Brain microvascular endothelial cell (primary cell): ENCODE data around the gene PDLIM7.

Source experiments
- DNase-seq: peaks from one replicate; pipeline ENCODE4 v3.0.0-alpha.2; 2020
- H3K27ac ChIP-seq: fragments of 250-450 bp; sonication (Bioruptor Pico); 2 replicates; pipeline ENCODE4 v1.5.1; 2020; ENCODE audit warnings: mild to moderate bottlenecking, moderate library complexity
- H3K27me3 ChIP-seq: fragments of 250-450 bp; sonication (Bioruptor Pico); replicated peaks from 2 replicates; pipeline ENCODE4 v1.5.1; 2020; ENCODE audit warnings: mild to moderate bottlenecking
- H3K36me3 ChIP-seq: fragments of 250-450 bp; sonication (Bioruptor Pico); replicated peaks from 2 replicates; pipeline ENCODE4 v1.5.1; 2020; ENCODE audit warnings: mild to moderate bottlenecking
- H3K4me3 ChIP-seq: 2 replicates; pipeline ENCODE4 v1.5.1; 2011; ENCODE audit warnings: low read depth, mild to moderate bottlenecking, control low read depth, low read length, moderate library complexity
- in situ Hi-C: cut with HindIII; loops from 2 replicates; pipeline ENCODE4 v1.10.0; 2017; ENCODE audit warnings: low sequenced_read_pairs, low pct_ligation_motif_present
- TF ChIP-seq, protein P1 (sequence below): IDR thresholded peaks from 2 replicates; pipeline ENCODE4 v1.5.1; 2011; ENCODE audit warnings: low read depth, mild to moderate bottlenecking, moderate library complexity, low read length, control low read depth, inconsistent platforms; ENCODE audit errors: missing control alignments

PDLIM7 gene

GRCh38 chr5:177514541-177514940 lies 17.1 kb upstream of the PDLIM7 start:
- TF ChIP-seq, protein P1, sequence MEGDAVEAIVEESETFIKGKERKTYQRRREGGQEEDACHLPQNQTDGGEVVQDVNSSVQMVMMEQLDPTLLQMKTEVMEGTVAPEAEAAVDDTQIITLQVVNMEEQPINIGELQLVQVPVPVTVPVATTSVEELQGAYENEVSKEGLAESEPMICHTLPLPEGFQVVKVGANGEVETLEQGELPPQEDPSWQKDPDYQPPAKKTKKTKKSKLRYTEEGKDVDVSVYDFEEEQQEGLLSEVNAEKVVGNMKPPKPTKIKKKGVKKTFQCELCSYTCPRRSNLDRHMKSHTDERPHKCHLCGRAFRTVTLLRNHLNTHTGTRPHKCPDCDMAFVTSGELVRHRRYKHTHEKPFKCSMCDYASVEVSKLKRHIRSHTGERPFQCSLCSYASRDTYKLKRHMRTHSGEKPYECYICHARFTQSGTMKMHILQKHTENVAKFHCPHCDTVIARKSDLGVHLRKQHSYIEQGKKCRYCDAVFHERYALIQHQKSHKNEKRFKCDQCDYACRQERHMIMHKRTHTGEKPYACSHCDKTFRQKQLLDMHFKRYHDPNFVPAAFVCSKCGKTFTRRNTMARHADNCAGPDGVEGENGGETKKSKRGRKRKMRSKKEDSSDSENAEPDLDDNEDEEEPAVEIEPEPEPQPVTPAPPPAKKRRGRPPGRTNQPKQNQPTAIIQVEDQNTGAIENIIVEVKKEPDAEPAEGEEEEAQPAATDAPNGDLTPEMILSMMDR = no peak
- DNase-seq = no peak
- no peak overlapping the region for H3K27ac ChIP-seq
- H3K4me3 ChIP-seq = no peak overlapping the region
- H3K36me3 ChIP-seq = peaks cover 59% of the 10 kb centered on the region
- H3K27me3 ChIP-seq = no peaks in the 10 kb centered on the region
- in situ Hi-C loops = no loop called here

GRCh38 chr5:177513500-177513899 lies 16.1 kb upstream of the PDLIM7 start:
- Histone ChIP-seq H3K27ac (no peak overlapping the region), H3K4me3 (no peak overlapping the region), H3K27me3 (no peaks in the 10 kb centered on the region), H3K36me3 (peaks cover 55% of the 10 kb centered on the region)
- no peak for DNase-seq
- in situ Hi-C loops = no loop called here
- TF ChIP-seq, protein P1 = no peak

DNA sequence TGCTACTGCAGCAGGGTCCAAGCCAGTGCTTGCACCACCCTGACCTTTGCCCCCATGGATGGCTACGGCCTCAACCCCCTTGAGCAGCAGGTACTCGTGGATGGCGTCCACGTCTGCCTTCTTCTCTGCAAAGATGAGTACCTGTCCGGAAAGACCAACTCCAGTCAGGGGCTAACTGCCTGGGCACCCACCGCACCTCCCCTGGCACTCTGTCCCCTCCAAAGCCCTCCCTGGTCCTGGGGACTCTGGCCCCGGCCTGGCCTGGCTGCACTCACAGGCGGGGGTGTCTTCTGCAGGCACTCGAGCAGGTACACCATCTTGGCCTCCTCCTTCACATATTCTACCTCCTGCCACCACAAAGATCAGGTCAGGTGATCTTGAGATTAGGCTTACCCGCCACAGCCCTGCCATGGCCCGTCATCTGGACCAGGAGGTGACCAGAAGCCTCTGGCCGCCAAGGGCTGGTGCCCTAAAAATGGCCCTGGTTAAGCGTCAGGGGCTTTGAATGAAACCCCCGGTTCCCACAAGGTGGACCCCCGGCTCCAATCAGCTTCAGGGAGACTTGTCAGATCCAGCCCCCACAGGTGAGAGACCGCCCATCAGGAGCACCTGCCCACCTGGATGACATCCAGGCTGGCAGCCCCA lies 15.5 kb upstream of the PDLIM7 start:
- Histone ChIP-seq H3K4me3 (no peak overlapping the region), H3K27me3 (no peaks in the 10 kb centered on the region), H3K36me3 (peaks cover 55% of the 10 kb centered on the region), H3K27ac (no peak overlapping the region)
- no peak for DNase-seq
- in situ Hi-C loops = no loop called here
- TF ChIP-seq, protein P1 = no peak

DNA sequence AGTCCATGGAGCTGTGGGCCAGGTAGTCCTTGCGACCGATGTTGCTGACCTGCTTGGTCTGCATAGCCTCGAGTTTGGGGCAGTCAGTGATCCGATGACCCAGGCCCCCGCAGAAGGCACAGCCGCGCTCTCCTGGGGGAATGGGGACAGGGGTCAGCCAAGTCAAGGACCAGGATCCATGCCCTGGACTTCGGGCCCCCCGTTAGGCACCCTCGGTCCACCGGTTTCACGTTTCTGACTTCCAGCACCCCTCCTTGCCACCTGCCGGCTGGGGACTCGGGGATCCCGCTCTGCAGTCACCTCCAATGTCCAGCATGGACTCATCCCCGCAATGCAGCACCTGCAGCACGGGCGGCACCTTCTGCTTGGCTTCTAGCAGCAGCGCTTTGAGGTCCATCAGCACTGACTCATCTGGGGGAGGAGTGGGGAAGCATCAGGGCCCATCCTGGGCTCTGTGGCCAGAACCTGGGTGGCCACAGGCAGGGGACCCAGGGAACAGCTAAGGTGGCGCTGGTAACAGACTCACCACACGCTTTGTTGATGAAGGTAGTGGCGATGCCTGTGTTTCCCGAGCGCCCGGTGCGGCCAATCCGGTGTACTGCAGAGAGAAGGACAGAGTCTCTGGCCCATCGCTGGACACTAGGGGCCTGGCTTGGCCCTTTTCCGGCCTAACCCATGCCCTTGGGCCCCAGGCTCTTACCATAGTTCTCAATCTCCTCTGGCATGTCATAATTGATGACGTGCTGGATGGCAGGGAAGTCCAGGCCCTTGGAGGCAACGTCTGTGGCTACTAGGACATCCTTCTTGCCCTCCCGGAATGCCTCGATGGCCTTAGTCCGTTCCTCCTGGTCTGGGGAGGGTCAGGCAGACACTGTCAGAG lies 14.6 kb upstream of the PDLIM7 start:
- peaks cover 55% of the 10 kb centered on the region for H3K36me3 ChIP-seq
- H3K27ac ChIP-seq = no peak overlapping the region
- in situ Hi-C loops = no loop called here
- DNase-seq = no peak
- TF ChIP-seq, protein P1 = no peak
- H3K27me3 ChIP-seq = no peaks in the 10 kb centered on the region
- no peak overlapping the region for H3K4me3 ChIP-seq

DNA sequence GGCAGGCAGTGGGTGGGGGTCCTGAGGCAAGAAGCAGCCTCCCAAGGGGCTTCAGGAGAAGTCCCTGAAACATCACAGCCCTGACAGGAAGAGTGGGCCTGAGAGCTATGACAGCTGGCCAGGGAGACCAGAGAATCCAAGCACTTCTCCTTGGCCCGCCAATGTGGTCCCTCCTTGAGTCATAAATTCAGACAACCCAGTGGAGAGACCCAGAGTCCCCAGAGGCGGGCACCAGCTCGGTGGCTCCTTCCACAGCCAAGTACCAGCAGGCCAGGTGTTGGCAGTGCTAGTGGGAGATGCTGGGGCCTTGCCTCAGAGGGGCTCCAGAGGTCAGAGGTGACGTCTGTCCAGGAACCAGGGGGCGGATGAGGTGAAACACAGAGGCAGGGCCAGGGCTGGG lies 13.8 kb upstream of the PDLIM7 start:
- in situ Hi-C loops = no loop called here
- Histone ChIP-seq H3K4me3 (no peak overlapping the region), H3K27me3 (no peaks in the 10 kb centered on the region), H3K27ac (no peak overlapping the region), H3K36me3 (peaks cover 55% of the 10 kb centered on the region)
- DNase-seq = no peak
- TF ChIP-seq, protein P1 = no peak
